ENCODE results near the gene TRAF1. TPM values are rescaled to one million over a fixed set of nuclear protein-coding genes. Genes with fewer than 3 reads are reported as not detected.

Gene TRAF1
- total RNA-seq, 1 experiment from 2014 or later: 1.7 TPM

DNA sequence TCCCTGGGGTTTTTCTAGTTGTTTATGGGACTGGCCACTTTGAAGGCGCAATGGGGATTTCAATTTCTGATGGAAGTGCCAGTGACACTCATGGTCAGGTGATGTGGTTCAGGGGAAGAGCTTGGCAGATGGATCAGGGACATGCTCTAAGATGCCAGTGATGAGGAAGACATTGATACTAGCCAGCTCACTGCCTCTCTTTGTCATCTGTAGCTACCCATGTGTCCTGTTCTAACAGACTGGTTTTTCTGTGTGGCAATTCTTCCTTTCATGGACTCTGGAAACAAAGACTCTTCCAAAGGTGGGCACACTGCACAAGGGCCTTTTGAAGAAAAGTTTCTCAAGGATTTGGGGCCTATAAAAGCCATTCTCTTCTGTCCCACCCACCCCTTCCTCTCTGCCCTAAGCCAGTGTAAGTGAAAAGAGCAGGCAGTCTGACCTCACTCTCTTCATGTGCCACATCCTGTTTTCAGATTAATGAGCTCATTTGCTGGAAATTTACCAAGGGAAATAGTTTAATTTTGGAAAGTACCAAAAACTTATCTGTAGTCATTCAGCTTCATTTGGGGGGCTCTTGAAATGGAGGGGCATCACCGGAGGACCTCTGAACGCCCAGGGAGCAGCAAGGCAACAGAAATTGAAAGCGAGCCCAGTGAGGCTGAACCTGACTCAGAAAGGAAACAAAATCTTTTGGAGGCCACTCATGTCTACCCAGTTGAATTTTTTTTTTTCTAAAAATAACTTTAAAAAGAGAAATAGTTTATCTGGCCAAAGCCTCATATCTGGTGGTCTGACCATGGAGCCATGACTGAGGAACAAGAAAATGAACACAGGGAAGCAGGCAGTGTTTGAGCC, 4.9 kb upstream of the TRAF1 start:
- no TSS peak for BruUV-seq (replicated peaks)
- H3K4me2 ChIP-seq (ENCODE audit: low read length): no peak overlapping the region
- no peak overlapping the region for H2AFZ ChIP-seq (ENCODE audit: low read depth, low read length, poor library complexity, severe bottlenecking)
- ATAC-seq (no peak), DNase-seq (ENCODE audit: low read depth, low spot score) (no peak)
- H3K79me2 ChIP-seq (ENCODE audit: insufficient read depth, low read length): no peaks in the 10 kb centered on the region
- H3K9me3 ChIP-seq (ENCODE audit: control insufficient read depth in 1 of 2, insufficient read depth in 1 of 2, low read depth in 1 of 2, low read length in 2 of 2): no peaks in the 10 kb centered on the region
- H3K4me3 ChIP-seq (replicated peaks in 1 of 2; ENCODE audit: low read depth in 1 of 2, low read length in 2 of 2): no peak overlapping the region
- no peaks in the 10 kb centered on the region for H4K20me1 ChIP-seq (ENCODE audit: insufficient read depth)
- POLR2A ChIA-PET: interaction anchor here (0.6 to 0.7 kb wide), 2 partner anchors 58 to 138 kb away, joined by 3 read pairs; partner anchors contain the start of gene FBXW2
- CTCF ChIA-PET: no interaction called here
- TF ChIP-seq ZNF274 (IDR thresholded peaks at IDR 0.05; ENCODE audit: low read depth, low read length) (no peak), FOSL1 (IDR thresholded peaks at IDR 0.05; ENCODE audit: low read depth) (no peak), RAD21 (IDR thresholded peaks at IDR 0.05; ENCODE audit: low read depth) (no peak), CEBPB (IDR thresholded peaks at IDR 0.05; ENCODE audit: low read depth) (no peak), EGR1 (IDR thresholded peaks at IDR 0.05; ENCODE audit: low read depth) (no peak), JUND (IDR thresholded peaks at IDR 0.05) (no peak), TCF7L2 (IDR thresholded peaks at IDR 0.05; ENCODE audit: borderline replicate concordance, extremely low read depth, insufficient read depth, insufficient read length) (no peak), POLR2A (IDR thresholded peaks at IDR 0.05; ENCODE audit: borderline replicate concordance, extremely low read depth, insufficient read depth, insufficient read length) (no peak), EZH2phosphoT487 (IDR thresholded peaks at IDR 0.05; ENCODE audit: borderline replicate concordance) (no peak), EZH2 (IDR thresholded peaks at IDR 0.05) (no peak), SIN3A (IDR thresholded peaks at IDR 0.05; ENCODE audit: low read depth) (no peak), SRF (IDR thresholded peaks at IDR 0.05; ENCODE audit: low read depth) (no peak)
- TF ChIP-seq, protein P1, sequence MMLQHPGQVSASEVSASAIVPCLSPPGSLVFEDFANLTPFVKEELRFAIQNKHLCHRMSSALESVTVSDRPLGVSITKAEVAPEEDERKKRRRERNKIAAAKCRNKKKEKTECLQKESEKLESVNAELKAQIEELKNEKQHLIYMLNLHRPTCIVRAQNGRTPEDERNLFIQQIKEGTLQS (IDR thresholded peaks at IDR 0.05): no peak
- TF ChIP-seq, protein P2, sequence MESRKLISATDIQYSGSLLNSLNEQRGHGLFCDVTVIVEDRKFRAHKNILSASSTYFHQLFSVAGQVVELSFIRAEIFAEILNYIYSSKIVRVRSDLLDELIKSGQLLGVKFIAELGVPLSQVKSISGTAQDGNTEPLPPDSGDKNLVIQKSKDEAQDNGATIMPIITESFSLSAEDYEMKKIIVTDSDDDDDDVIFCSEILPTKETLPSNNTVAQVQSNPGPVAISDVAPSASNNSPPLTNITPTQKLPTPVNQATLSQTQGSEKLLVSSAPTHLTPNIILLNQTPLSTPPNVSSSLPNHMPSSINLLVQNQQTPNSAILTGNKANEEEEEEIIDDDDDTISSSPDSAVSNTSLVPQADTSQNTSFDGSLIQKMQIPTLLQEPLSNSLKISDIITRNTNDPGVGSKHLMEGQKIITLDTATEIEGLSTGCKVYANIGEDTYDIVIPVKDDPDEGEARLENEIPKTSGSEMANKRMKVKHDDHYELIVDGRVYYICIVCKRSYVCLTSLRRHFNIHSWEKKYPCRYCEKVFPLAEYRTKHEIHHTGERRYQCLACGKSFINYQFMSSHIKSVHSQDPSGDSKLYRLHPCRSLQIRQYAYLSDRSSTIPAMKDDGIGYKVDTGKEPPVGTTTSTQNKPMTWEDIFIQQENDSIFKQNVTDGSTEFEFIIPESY (IDR thresholded peaks at IDR 0.05; ENCODE audit: extremely low read depth, insufficient replicate concordance, low read length): no peak
- TF ChIP-seq, protein P3, sequence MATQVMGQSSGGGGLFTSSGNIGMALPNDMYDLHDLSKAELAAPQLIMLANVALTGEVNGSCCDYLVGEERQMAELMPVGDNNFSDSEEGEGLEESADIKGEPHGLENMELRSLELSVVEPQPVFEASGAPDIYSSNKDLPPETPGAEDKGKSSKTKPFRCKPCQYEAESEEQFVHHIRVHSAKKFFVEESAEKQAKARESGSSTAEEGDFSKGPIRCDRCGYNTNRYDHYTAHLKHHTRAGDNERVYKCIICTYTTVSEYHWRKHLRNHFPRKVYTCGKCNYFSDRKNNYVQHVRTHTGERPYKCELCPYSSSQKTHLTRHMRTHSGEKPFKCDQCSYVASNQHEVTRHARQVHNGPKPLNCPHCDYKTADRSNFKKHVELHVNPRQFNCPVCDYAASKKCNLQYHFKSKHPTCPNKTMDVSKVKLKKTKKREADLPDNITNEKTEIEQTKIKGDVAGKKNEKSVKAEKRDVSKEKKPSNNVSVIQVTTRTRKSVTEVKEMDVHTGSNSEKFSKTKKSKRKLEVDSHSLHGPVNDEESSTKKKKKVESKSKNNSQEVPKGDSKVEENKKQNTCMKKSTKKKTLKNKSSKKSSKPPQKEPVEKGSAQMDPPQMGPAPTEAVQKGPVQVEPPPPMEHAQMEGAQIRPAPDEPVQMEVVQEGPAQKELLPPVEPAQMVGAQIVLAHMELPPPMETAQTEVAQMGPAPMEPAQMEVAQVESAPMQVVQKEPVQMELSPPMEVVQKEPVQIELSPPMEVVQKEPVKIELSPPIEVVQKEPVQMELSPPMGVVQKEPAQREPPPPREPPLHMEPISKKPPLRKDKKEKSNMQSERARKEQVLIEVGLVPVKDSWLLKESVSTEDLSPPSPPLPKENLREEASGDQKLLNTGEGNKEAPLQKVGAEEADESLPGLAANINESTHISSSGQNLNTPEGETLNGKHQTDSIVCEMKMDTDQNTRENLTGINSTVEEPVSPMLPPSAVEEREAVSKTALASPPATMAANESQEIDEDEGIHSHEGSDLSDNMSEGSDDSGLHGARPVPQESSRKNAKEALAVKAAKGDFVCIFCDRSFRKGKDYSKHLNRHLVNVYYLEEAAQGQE (IDR thresholded peaks at IDR 0.05; ENCODE audit: low read depth): no peak
- no peak overlapping the region for H3K27ac ChIP-seq (ENCODE audit: low read depth, low read length)
- no peaks in the 10 kb centered on the region for H3K27me3 ChIP-seq (ENCODE audit: insufficient read depth, low read length)
- peaks cover 18 to 31% of the 10 kb centered on the region in 2 experiments for H3K4me1 ChIP-seq (ENCODE audit: control insufficient read depth in 1 of 2, insufficient read depth in 2 of 2, low read length in 2 of 2)
- H3K9me2 ChIP-seq (ENCODE audit: insufficient read depth): no peaks in the 10 kb centered on the region
- H3K36me3 ChIP-seq (ENCODE audit: control insufficient read depth in 1 of 2, insufficient read depth in 2 of 2, low read length in 2 of 2): no peaks in the 10 kb centered on the region
- no peak overlapping the region for H3K9ac ChIP-seq (ENCODE audit: low read length)
- intact Hi-C loops (cut with micrococcal nuclease): no loop called here
- RAD21 ChIA-PET (ENCODE audit: low non-redundant PET in 1 of 2, low total read pairs in 2 of 2, uncharacterized antibody in 2 of 2, unreplicated experiment in 2 of 2): no interaction called here
